Stomach (tissue), 9 donors: ENCODE data around the gene SMG1. TPM values are rescaled to one million over a fixed set of nuclear protein-coding genes. Genes with fewer than 3 reads are reported as not detected.
A peak's percentile ranks its signal among the peaks of the same experiment; 100 is the strongest.

Experiments
- DNase-seq, 2 donors: peaks; one replicate each; pipeline versions ENCODE4 v3.0.0 to v3.0.0-alpha.2; 2013 to 2019
- H3K27ac ChIP-seq, 5 donors: fragments of 200-600 bp in 4 of 5; sonication (generic) in 4 of 5; one replicate each; pipeline ENCODE4 v1.5.1; 2013 to 2019; ENCODE audit warnings: mild to moderate bottlenecking in 1 of 5, moderate library complexity in 1 of 5
- H3K27me3 ChIP-seq, 3 donors: fragments of 200-600 bp; sonication (generic); one replicate each; pipeline ENCODE4 v1.5.1; 2017 to 2019; ENCODE audit warnings: mixed run types in 1 of 3
- H3K36me3 ChIP-seq, 4 donors: fragments of 200-600 bp; sonication (generic); 1 replicate in 3 of 4; 2 replicates in 1 of 4; pipeline ENCODE4 v1.5.1; 2016 to 2019
- H3K4me1 ChIP-seq, 4 donors: fragments of 200-600 bp; sonication (generic); one replicate each; pipeline ENCODE4 v1.5.1; 2016 to 2019
- H3K4me3 ChIP-seq, 4 donors: fragments of 200-600 bp; sonication (generic) in 3 of 4; one replicate each; pipeline ENCODE4 v1.5.1; 2016 to 2019; ENCODE audit warnings: mild to moderate bottlenecking in 1 of 4
- H3K9me3 ChIP-seq, 4 donors: fragments of 200-600 bp; sonication (generic); one replicate each; pipeline ENCODE4 v1.5.1; 2016 to 2019
- CTCF ChIP-seq, 7 experiments: fragments of 450-650 bp in 4 of 7; fragments of 200-600 bp in 3 of 7; sonication (generic) in 3 of 7; IDR thresholded peaks; one replicate each; pipeline ENCODE4 v1.5.1; 2016 to 2019; ENCODE audit warnings: antibody characterized with exemption in 7 of 7, control low read depth in 2 of 7, mild to moderate bottlenecking in 1 of 7
- EP300 ChIP-seq: sonication (generic); formaldehyde crosslinking; IDR thresholded peaks from one replicate; pipeline ENCODE4 v1.6.1; 2017; ENCODE audit warnings: antibody characterized with exemption
- POLR2A ChIP-seq, 4 donors: fragments of 450-650 bp; IDR thresholded peaks; one replicate each; pipeline ENCODE4 v1.6.1; 2016; ENCODE audit warnings: antibody characterized with exemption in 4 of 4, control low read depth in 2 of 4, mild to moderate bottlenecking in 1 of 4, moderate library complexity in 1 of 4
- POLR2AphosphoS5 ChIP-seq, 3 donors: sonication (generic); formaldehyde crosslinking; IDR thresholded peaks; one replicate each; pipeline ENCODE4 v1.6.1; 2016; ENCODE audit warnings: antibody characterized with exemption in 3 of 3
- WGBS, 5 donors: extraction: QIAGEN DNeasy Blood & Tissue Kit in 3 of 5; methylation state at CpG; one replicate each; pipeline versions ENCODE4 v1.1.5 to v1.1.7; 2013 to 2018; 5-methylcytosine and 5-hydroxymethylcytosine counted together
- intact Hi-C: fragments of 100-400 bp; cut with DNase I; formaldehyde crosslinking; loops from one replicate; pipeline ENCODE4 v1.15.1; 2023; ENCODE audit warnings: low total_unique reads
- polyA plus RNA-seq, 3 donors: library from polyadenylated mRNA; stranded (reverse); fragments of 200-250 nt; gene quantifications; one replicate each; pipeline ENCODE4 v1.2.3, GENCODE V29; 2013
- total RNA-seq, 5 donors: library from RNA; depleted of rRNA; stranded (reverse); fragments of >200 nt; gene quantifications; one replicate each; pipeline versions ENCODE4 v1.1.0 to v1.2.3, GENCODE V29; 2014 to 2016
- donor health status: healthy with polysubstance abuse.
- donor health status: Bipolar disorder and iron deficiency.
- donor health status: healthy.

SMG1 gene
- total and polyA plus RNA-seq, 8 donors: 3.8 to 135 (median 61.0) TPM

- Histone ChIP-seq H3K4me3 (peak overlapping the region; percentile 84 to 89 (median 86)), H3K27me3 (no peaks in the 10 kb centered on the region), H3K27ac (peak overlapping the region; percentile 88 to 97 (median 91)), H3K4me1 (peaks cover 26 to 80% (median 47%) of the 10 kb centered on the region in 4 donors), H3K9me3 (no peaks in the 10 kb centered on the region), H3K36me3 (peaks cover 8 to 28% (median 21%) of the 10 kb centered on the region in 4 donors)
- no peak for TF ChIP-seq POLR2AphosphoS5 (IDR thresholded peaks at IDR 0.05)
- no peak for TF ChIP-seq POLR2A (IDR thresholded peaks at IDR 0.05)
- DNase-seq: peak in 1 of 2 donors; percentile 54
- intact Hi-C loops: no loop called here
- 0% methylated on average over 14 to 15 of the region's 15 CpGs for WGBS, 5 donors
These were observed 125.4 kb downstream of the SMG1 start for GRCh38 chr16:18800775-18801144.

DNA sequence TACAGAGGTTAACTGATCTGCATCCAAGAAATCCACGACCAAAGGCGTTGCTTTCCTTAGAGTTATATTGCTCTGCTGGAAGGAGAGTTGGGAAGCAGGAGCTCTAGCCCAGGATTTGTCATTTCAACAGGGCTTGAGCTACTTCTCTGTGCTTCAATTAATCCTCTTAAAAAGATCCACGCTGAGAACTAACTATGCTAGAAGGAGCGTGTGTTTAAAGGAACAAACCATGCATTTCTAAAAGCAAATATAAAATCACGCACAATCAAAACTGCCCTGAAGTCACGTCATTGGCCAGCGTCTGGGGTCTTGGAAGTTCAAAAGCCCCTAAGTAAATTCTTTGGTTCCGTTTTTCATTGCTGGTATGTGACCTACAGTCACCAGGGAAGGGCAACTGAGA is 125.9 kb downstream of the SMG1 start:
- DNase-seq: no peak
- Histone ChIP-seq H3K36me3 (peaks cover 12 to 33% (median 26%) of the 10 kb centered on the region in 4 donors), H3K4me3 (peak overlapping the region; percentile 84 to 89 (median 86)), H3K27me3 (no peaks in the 10 kb centered on the region), H3K27ac (peak overlapping the region in 4 of 5 donors; percentile 88 to 97 (median 92)), H3K4me1 (peaks cover 26 to 84% (median 48%) of the 10 kb centered on the region in 4 donors), H3K9me3 (no peaks in the 10 kb centered on the region)
- intact Hi-C loops: no loop called here
- TF ChIP-seq POLR2A (IDR thresholded peaks at IDR 0.05): no peak
- TF ChIP-seq CTCF (IDR thresholded peaks at IDR 0.05): no peak
- no peak for TF ChIP-seq POLR2AphosphoS5 (IDR thresholded peaks at IDR 0.05)
- no peak for TF ChIP-seq EP300
- 2 to 4% (median 2%) methylated on average over 8 of the region's 8 CpGs for WGBS, 5 donors

DNA sequence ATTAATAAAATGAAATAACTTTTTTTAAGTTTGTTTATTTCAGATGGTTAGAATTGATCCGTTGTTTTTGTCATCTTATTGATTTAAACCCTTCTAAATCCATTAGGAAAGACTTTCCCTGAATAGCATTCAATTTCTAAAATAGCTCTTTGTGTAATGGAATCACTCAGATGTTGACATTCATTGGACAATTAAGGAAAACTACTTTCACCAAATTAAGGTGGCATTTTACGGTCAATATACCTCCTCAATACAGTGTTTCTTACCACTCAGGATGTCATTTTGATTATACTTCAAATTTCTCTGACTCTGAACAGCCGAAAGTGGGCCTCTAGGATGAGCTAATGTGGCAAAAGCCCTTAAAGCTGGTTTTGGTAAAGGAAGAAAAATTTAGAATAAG is 126.7 kb downstream of the SMG1 start:
- DNase-seq: no peak
- TF ChIP-seq POLR2AphosphoS5 (IDR thresholded peaks at IDR 0.05) (no peak), CTCF (IDR thresholded peaks at IDR 0.05) (no peak), POLR2A (IDR thresholded peaks at IDR 0.05) (no peak), EP300 (no peak)
- 74 to 81% (median 80%) methylated on average over 3 of the region's 3 CpGs for WGBS, 5 donors
- Histone ChIP-seq H3K4me3 (peak overlapping the region in 3 of 4 donors; percentile 84 to 89 (median 84)), H3K9me3 (no peaks in the 10 kb centered on the region), H3K4me1 (peaks cover 26 to 77% (median 46%) of the 10 kb centered on the region in 4 donors), H3K27ac (peak overlapping the region in 2 of 5 donors; percentile 93 to 97), H3K36me3 (peaks cover 17 to 37% (median 34%) of the 10 kb centered on the region in 4 donors), H3K27me3 (no peaks in the 10 kb centered on the region)
- intact Hi-C loops: no loop called here

GRCh38 chr16:18797746-18798145 is 128.5 kb downstream of the SMG1 start:
- Histone ChIP-seq H3K27me3 (no peaks in the 10 kb centered on the region), H3K27ac (no peak overlapping the region), H3K4me3 (no peak overlapping the region), H3K4me1 (peaks cover 26 to 70% (median 41%) of the 10 kb centered on the region in 4 donors), H3K9me3 (no peaks in the 10 kb centered on the region), H3K36me3 (peaks cover 35 to 55% (median 51%) of the 10 kb centered on the region in 4 donors)
- no peak for DNase-seq
- intact Hi-C loops: no loop called here
- no peak for TF ChIP-seq EP300
- no peak for TF ChIP-seq CTCF (IDR thresholded peaks at IDR 0.05)
- no peak for TF ChIP-seq POLR2A (IDR thresholded peaks at IDR 0.05)
- TF ChIP-seq POLR2AphosphoS5 (IDR thresholded peaks at IDR 0.05): no peak
- WGBS, 5 donors: 62 to 76% (median 68%) methylated on average over 4 of the region's 4 CpGs

DNA sequence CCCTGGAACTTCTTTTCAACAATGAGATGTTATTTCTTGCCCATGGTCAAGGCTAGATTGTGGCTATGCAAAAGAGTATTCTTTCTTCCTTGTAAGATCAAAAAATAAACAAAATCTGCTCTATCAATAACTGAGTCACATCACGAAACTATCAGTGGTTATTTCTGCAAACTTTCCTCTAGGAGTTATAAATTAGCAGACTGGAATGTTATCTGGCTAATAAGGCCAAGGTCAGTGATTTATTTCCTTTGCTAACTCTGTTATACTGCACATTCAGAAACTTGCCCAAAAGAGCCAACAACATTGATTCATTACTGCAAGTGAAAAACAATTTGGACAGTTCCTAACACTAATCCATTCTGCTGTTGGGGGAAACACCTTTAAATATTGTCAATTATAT is 129.8 kb downstream of the SMG1 start:
- Histone ChIP-seq H3K4me1 (peaks cover 24 to 70% (median 34%) of the 10 kb centered on the region in 4 donors), H3K4me3 (no peak overlapping the region), H3K9me3 (no peaks in the 10 kb centered on the region), H3K27ac (peak overlapping the region in 2 of 5 donors; percentile 10 to 33), H3K36me3 (peaks cover 41 to 69% (median 64%) of the 10 kb centered on the region in 4 donors), H3K27me3 (no peaks in the 10 kb centered on the region)
- DNase-seq: no peak
- intact Hi-C loops: no loop called here
- 24 to 59% (median 42%) methylated on average over 1 of the region's 1 CpG for WGBS, 5 donors
- no peak for TF ChIP-seq EP300
- no peak for TF ChIP-seq CTCF (IDR thresholded peaks at IDR 0.05)
- no peak for TF ChIP-seq POLR2A (IDR thresholded peaks at IDR 0.05)
- TF ChIP-seq POLR2AphosphoS5 (IDR thresholded peaks at IDR 0.05): peak in 1 of 3 donors; percentile 25
